AG09319 (cell line): ENCODE data around the gene GPR119.
"Not testable (repeated sequence)": the region's sequence is repeated elsewhere in the genome, so short reads cannot be mapped to it uniquely, and the experiment has no call there.

Experiments used
- DNase-seq: peaks from one replicate; pipeline ENCODE4 v3.0.0-alpha.2; 2010; ENCODE audit warnings: low read depth; ENCODE audit errors: extremely low read depth
- CTCF ChIP-seq: IDR thresholded peaks from 2 replicates; pipeline ENCODE4 v1.5.1; 2011; ENCODE audit warnings: low read depth, mild to moderate bottlenecking, inconsistent platforms, low read length, moderate library complexity

Gene GPR119

GRCh38 chrX:130385520-130385919, at the start of gene GPR119:
GPR119 (minus strand) TSS chrX:130385674; CDS start chrX:130385447, 227 bp downstream.
- DNase-seq, result no peak
- no peak for TF ChIP-seq CTCF

- DNase-seq, result not testable (repeated sequence)
Observed at GRCh38 chrX:130429236-130429635, 43.8 kb upstream of the GPR119 start.

GRCh38 chrX:130426531-130426930, 41.1 kb upstream of the GPR119 start:
- DNase-seq, result no peak
- no peak for TF ChIP-seq CTCF

GRCh38 chrX:130419263-130419662, 33.8 kb upstream of the GPR119 start:
- DNase-seq, result no peak
- TF ChIP-seq CTCF, result no peak

GRCh38 chrX:130418740-130419139, 33.3 kb upstream of the GPR119 start:
- TF ChIP-seq CTCF, result no peak

GRCh38 chrX:130418066-130418465, 32.6 kb upstream of the GPR119 start:
- DNase-seq, result no peak
- no peak for TF ChIP-seq CTCF

More at GRCh38 chrX:130418740-130419139, 33.3 kb upstream of the GPR119 start:
- DNase-seq, result no peak

GRCh38 chrX:130416785-130417184, 31.3 kb upstream of the GPR119 start:
- no peak for DNase-seq

More at GRCh38 chrX:130416785-130417184, 31.3 kb upstream of the GPR119 start:
- no peak for TF ChIP-seq CTCF
